Upper lobe of right lung (tissue), 1 donor: ENCODE results near the gene PPIA. TPM values are rescaled to one million over a fixed set of nuclear protein-coding genes. Genes with fewer than 3 reads are reported as not detected.
"Not testable (repeated sequence)": the region's sequence is repeated elsewhere in the genome, so short reads cannot be mapped to it uniquely, and the experiment has no call there.

Source experiments
- ATAC-seq: fragments of 200-7000 bp; cut with Tn5 transposase; one replicate; pipeline ENCODE4 v1.9.1; 2020; ENCODE audit warnings: mild to moderate bottlenecking, moderate library complexity
- DNase-seq: peaks from one replicate; pipeline ENCODE4 v3.0.0-alpha.2; 2020
- H3K27ac ChIP-seq: fragments of 200-600 bp; one replicate; pipeline ENCODE4 v1.8.0; 2022
- H3K27me3 ChIP-seq: fragments of 200-600 bp; one replicate; pipeline ENCODE4 v1.8.0; 2022; ENCODE audit warnings: mild to moderate bottlenecking
- H3K36me3 ChIP-seq: fragments of 200-600 bp; one replicate; pipeline ENCODE4 v1.8.0; 2022
- H3K4me1 ChIP-seq: fragments of 200-600 bp; one replicate; pipeline ENCODE4 v1.8.0; 2022
- H3K4me3 ChIP-seq: fragments of 200-600 bp; one replicate; pipeline ENCODE4 v1.8.0; 2022; ENCODE audit warnings: mild to moderate bottlenecking
- H3K9me3 ChIP-seq: fragments of 200-600 bp; one replicate; pipeline ENCODE4 v1.8.0; 2022
- CTCF ChIP-seq: fragments of 200-600 bp; IDR thresholded peaks from one replicate; pipeline ENCODE4 v1.8.0; 2022; ENCODE audit warnings: antibody characterized with exemption
- intact Hi-C: fragments of 100-400 bp; cut with DNase I; formaldehyde crosslinking; loops from one replicate; pipeline ENCODE4 v1.11.0; 2022
- total RNA-seq: library from RNA; stranded (reverse); fragmentation: NEBNext Ultra II Directional; extraction: Animal tissue kit (Norgen Biotek cat#: 25700); gene quantifications from one replicate; pipeline ENCODE4 v1.2.1, GENCODE V29; 2021
- donor health status: DM: no; HTN: yes; CAD: no; lungs with severe emphysema.

The PPIA gene
- total RNA-seq, 1 donor from 2014 or later, result 970 TPM

- intact Hi-C loops, result no loop called here
- ATAC-seq, result no peak
These were observed 42.3 kb downstream of the PPIA start for GRCh38 chr7:44838751-44839150.

GRCh38 chr7:44842675-44843074 is 46.2 kb downstream of the PPIA start:
- not testable (repeated sequence) for H3K9me3 ChIP-seq, H3K27ac ChIP-seq, DNase-seq, H3K4me3 ChIP-seq, H3K27me3 ChIP-seq, ATAC-seq
- Histone ChIP-seq H3K4me1 (peaks cover 31% of the 10 kb centered on the region), H3K36me3 (peaks cover 40% of the 10 kb centered on the region)
- intact Hi-C loops, result loop anchor here (10.0 kb wide), 1 partner anchor 258 kb away; the partner anchor contains the start of gene TMED4

More at GRCh38 chr7:44838751-44839150, 42.3 kb downstream of the PPIA start:
- Histone ChIP-seq H3K4me3 (no peak overlapping the region), H3K27ac (no peak overlapping the region), H3K36me3 (peaks cover 72% of the 10 kb centered on the region), H3K27me3 (no peaks in the 10 kb centered on the region), H3K4me1 (peaks cover 11% of the 10 kb centered on the region), H3K9me3 (no peaks in the 10 kb centered on the region)
- no peak for TF ChIP-seq CTCF
- DNase-seq, result no peak

GRCh38 chr7:44843440-44843839 is 47.0 kb downstream of the PPIA start:
- not testable (repeated sequence) for DNase-seq, ATAC-seq, H3K27me3 ChIP-seq, H3K9me3 ChIP-seq, H3K4me3 ChIP-seq, H3K27ac ChIP-seq
- Histone ChIP-seq H3K36me3 (peaks cover 39% of the 10 kb centered on the region), H3K4me1 (peaks cover 31% of the 10 kb centered on the region)
- intact Hi-C loops, result loop anchor here (10.0 kb wide), 1 partner anchor 259 kb away; the partner anchor contains the start of gene TMED4

- Histone ChIP-seq H3K36me3 (peaks cover 19% of the 10 kb centered on the region), H3K4me1 (peaks cover 35% of the 10 kb centered on the region), H3K27ac (no peak overlapping the region), H3K27me3 (no peaks in the 10 kb centered on the region), H3K9me3 (no peaks in the 10 kb centered on the region), H3K4me3 (no peak overlapping the region)
- no peak for TF ChIP-seq CTCF
- DNase-seq, result no peak
- no peak for ATAC-seq
- intact Hi-C loops, result loop anchor here (10.0 kb wide), 1 partner anchor 261 kb away; the partner anchor contains the start of gene TMED4
These were observed 49.0 kb downstream of the PPIA start for GRCh38 chr7:44845451-44845850.

- not testable (repeated sequence) for H3K27me3 ChIP-seq, H3K36me3 ChIP-seq, H3K9me3 ChIP-seq, ATAC-seq, DNase-seq
- Histone ChIP-seq H3K27ac (peak overlapping the region; percentile 95), H3K4me1 (peaks cover 35% of the 10 kb centered on the region), H3K4me3 (peak overlapping the region; percentile 69)
- intact Hi-C loops, result loop anchor here (10.0 kb wide), 1 partner anchor 262 kb away; the partner anchor contains the start of gene TMED4
These were observed 49.9 kb downstream of the PPIA start for GRCh38 chr7:44846390-44846789.

GRCh38 chr7:44846816-44847508 is 50.5 kb downstream of the PPIA start:
- Histone ChIP-seq H3K9me3 (no peaks in the 10 kb centered on the region), H3K4me1 (peaks cover 34% of the 10 kb centered on the region), H3K4me3 (peak overlapping the region; percentile 69), H3K36me3 (peaks cover 6% of the 10 kb centered on the region), H3K27me3 (no peaks in the 10 kb centered on the region), H3K27ac (peak overlapping the region; percentile 95)
- intact Hi-C loops, result loop anchor here (10.0 kb wide), 1 partner anchor 262 kb away; the partner anchor contains the start of gene TMED4
- no peak for ATAC-seq
- DNase-seq, result no peak
- no peak for TF ChIP-seq CTCF

- Histone ChIP-seq H3K4me1 (peaks cover 28% of the 10 kb centered on the region), H3K4me3 (peak overlapping the region; percentile 69)
These were observed 51.0 kb downstream of the PPIA start for GRCh38 chr7:44847509-44847919.

More at GRCh38 chr7:44847509-44847919, 51.0 kb downstream of the PPIA start:
- Histone ChIP-seq H3K27me3 (no peaks in the 10 kb centered on the region), H3K36me3 (peaks cover 6% of the 10 kb centered on the region), H3K9me3 (no peaks in the 10 kb centered on the region), H3K27ac (peak overlapping the region; percentile 95)
- DNase-seq (peak; percentile 95), ATAC-seq (peak; percentile 88)
- peak; percentile 87 for TF ChIP-seq CTCF
- intact Hi-C loops, result loop anchor here (10.0 kb wide), 1 partner anchor 263 kb away; the partner anchor contains the start of gene TMED4
